Prostate gland (tissue), 2 donors: ENCODE data around the gene ATP1A3. TPM values are rescaled to one million over a fixed set of nuclear protein-coding genes. Genes with fewer than 3 reads are reported as not detected.
"Not testable (repeated sequence)": the region's sequence is repeated elsewhere in the genome, so short reads cannot be mapped to it uniquely, and the experiment has no call there.

ENCODE experiments used
- DNase-seq: peaks from one replicate; pipeline ENCODE4 v3.0.0-alpha.2; 2019; ENCODE audit warnings: low spot score
- H3K27ac ChIP-seq, 2 donors: fragments of 200-600 bp; sonication (generic); 2 replicates each; pipeline ENCODE4 v1.5.1; 2017 to 2019
- H3K27me3 ChIP-seq: fragments of 200-600 bp; sonication (generic); replicated peaks from 2 replicates; pipeline ENCODE4 v1.5.1; 2019; ENCODE audit not compliant: insufficient read depth
- H3K36me3 ChIP-seq, 2 donors: fragments of 200-600 bp; sonication (generic); 1 replicate in 1 of 2; 2 replicates in 1 of 2; pipeline versions ENCODE4 v1.5.1 to v1.8.1; 2017 to 2019
- H3K4me1 ChIP-seq: fragments of 200-600 bp; sonication (generic); replicated peaks from 2 replicates; pipeline ENCODE4 v1.5.1; 2019
- H3K4me3 ChIP-seq, 2 donors: fragments of 200-600 bp; sonication (generic); 2 replicates each; pipeline ENCODE4 v1.5.1; 2017 to 2019
- H3K9me3 ChIP-seq: fragments of 200-600 bp; sonication (generic); 2 replicates; pipeline ENCODE4 v1.5.1; 2017
- POLR2A ChIP-seq: fragments of 450-650 bp; IDR thresholded peaks from one replicate; pipeline ENCODE4 v1.6.1; 2016; ENCODE audit warnings: antibody characterized with exemption, mild to moderate bottlenecking
- POLR2AphosphoS5 ChIP-seq: sonication (generic); formaldehyde crosslinking; IDR thresholded peaks from one replicate; pipeline ENCODE4 v1.6.1; 2017; ENCODE audit warnings: antibody characterized with exemption
- WGBS: methylation state at CpG from one replicate; pipeline ENCODE4 v1.1.5; 2018; 5-methylcytosine and 5-hydroxymethylcytosine counted together
- intact Hi-C: fragments of 100-400 bp; cut with DNase I; formaldehyde crosslinking; loops from one replicate; pipeline ENCODE4 v1.14.2; 2022
- total RNA-seq, 2 donors: library from RNA; depleted of rRNA; stranded (reverse); fragments of >200 nt; gene quantifications; one replicate each; pipeline ENCODE4 v1.1.0, GENCODE V29; 2016
- TF ChIP-seq, protein P1 (sequence below), 4 experiments: fragments of 200-600 bp in 2 of 4; fragments of 450-650 bp in 2 of 4; sonication (generic) in 2 of 4; IDR thresholded peaks; 1 replicate in 3 of 4; 2 replicates in 1 of 4; pipeline ENCODE4 v1.5.1; 2016 to 2019; ENCODE audit warnings: antibody characterized with exemption in 4 of 4, mild to moderate bottlenecking in 2 of 4, moderate library complexity in 2 of 4

ATP1A3 gene
- total RNA-seq, 2 donors from 2014 or later, result 0.27 to 3.7 TPM

DNA sequence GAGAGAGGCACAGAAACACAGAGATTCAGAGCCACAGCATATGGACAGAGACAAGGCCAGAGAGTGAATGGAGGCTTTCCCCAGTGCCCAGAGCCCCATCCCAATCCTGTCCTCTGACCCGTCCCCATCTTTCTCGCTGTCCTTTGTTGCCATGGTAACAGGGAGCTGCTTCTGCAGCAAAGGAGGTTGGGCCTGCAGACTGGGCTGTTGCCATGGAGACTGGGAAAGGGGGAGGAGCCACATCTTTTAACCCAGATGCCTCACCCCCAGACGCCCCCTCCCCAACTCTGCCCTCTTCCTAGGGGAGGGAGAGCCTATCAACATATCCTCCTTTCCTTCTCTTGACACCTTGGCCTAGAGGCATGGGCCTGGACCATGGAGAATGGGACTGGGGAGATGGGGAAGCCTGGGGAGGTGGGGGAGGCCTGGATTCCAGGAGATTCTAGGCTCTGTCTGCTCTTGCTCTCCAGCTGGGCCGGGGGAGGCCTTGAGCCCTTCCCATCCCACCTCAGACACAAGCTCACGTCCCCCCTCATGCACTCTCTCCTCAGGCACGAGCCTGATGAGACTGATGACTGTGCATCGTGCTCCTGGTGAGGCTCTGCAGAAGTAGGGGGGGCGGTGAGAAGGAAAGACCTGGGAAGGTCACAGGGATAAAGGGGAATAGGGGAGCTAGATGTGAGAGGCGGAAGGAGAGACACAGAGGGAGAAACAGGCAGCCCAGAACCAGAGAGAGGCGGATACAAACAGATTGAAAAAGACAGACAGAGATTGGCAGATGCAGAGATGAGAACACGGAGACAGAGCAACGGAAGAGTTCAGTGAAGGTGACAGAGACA lies 2.1 kb upstream of the ATP1A3 start:
- Histone ChIP-seq H3K27ac (no peak overlapping the region), H3K9me3 (no peaks in the 10 kb centered on the region), H3K27me3 (peaks cover 24% of the 10 kb centered on the region), H3K4me3 (no peak overlapping the region), H3K36me3 (no peaks in the 10 kb centered on the region), H3K4me1 (no peaks in the 10 kb centered on the region)
- TF ChIP-seq, protein P1, sequence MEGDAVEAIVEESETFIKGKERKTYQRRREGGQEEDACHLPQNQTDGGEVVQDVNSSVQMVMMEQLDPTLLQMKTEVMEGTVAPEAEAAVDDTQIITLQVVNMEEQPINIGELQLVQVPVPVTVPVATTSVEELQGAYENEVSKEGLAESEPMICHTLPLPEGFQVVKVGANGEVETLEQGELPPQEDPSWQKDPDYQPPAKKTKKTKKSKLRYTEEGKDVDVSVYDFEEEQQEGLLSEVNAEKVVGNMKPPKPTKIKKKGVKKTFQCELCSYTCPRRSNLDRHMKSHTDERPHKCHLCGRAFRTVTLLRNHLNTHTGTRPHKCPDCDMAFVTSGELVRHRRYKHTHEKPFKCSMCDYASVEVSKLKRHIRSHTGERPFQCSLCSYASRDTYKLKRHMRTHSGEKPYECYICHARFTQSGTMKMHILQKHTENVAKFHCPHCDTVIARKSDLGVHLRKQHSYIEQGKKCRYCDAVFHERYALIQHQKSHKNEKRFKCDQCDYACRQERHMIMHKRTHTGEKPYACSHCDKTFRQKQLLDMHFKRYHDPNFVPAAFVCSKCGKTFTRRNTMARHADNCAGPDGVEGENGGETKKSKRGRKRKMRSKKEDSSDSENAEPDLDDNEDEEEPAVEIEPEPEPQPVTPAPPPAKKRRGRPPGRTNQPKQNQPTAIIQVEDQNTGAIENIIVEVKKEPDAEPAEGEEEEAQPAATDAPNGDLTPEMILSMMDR (IDR thresholded peaks at IDR 0.05), result no peak
- TF ChIP-seq POLR2AphosphoS5 (no peak), POLR2A (no peak)
- intact Hi-C loops, result no loop called here
- 41% methylated on average over 12 of the region's 12 CpGs for WGBS
- no peak for DNase-seq

DNA sequence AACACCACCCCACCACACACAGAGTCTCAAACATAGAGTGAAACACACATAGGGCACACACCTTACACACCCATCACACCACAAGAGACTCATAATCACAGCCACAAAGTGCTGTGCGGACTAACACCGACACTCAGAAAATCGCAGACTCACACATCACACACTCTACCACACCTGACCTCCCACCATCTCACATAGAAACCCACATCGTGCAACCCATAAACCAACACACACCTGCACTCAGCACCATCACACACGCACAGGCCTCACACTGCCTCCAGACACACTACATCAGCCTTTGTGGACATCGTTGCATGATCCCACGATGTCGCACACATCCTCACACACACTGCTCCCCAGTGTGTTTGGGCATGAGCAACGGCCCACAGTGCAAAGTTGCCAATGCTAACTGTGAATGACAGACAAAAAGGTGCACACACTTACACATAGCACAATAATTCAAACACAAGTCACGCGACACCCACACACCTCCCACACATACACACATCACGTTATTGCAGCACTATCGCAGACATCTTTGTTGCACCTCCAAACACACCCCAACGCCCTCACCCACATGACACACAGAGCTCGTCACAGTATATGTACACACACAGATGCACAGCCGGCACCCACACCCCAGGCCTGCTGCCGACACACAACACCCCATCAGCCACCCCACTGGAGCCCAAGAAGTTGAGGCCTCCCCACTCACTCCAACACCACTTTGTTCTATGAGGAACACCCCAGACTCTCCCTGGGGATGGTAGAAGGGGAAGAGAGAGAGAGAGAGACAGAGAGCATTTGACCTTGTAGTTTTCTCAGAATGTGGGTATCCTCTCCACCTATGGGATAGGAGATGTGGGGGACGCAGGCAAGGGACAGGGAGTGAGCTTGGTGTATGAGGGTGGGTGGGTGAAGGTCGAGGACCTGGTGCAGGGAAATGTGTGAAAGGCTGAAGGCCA lies 1.2 kb upstream of the ATP1A3 start:
- Histone ChIP-seq H3K27ac (no peak overlapping the region), H3K4me1 (no peaks in the 10 kb centered on the region), H3K9me3 (no peaks in the 10 kb centered on the region), H3K27me3 (peaks cover 22% of the 10 kb centered on the region), H3K36me3 (no peaks in the 10 kb centered on the region), H3K4me3 (no peak overlapping the region)
- DNase-seq, result no peak
- TF ChIP-seq, protein P1 (IDR thresholded peaks at IDR 0.05), result no peak
- TF ChIP-seq POLR2AphosphoS5 (no peak), POLR2A (no peak)
- 83% methylated on average over 19 of the region's 19 CpGs for WGBS
- intact Hi-C loops, result no loop called here

DNA sequence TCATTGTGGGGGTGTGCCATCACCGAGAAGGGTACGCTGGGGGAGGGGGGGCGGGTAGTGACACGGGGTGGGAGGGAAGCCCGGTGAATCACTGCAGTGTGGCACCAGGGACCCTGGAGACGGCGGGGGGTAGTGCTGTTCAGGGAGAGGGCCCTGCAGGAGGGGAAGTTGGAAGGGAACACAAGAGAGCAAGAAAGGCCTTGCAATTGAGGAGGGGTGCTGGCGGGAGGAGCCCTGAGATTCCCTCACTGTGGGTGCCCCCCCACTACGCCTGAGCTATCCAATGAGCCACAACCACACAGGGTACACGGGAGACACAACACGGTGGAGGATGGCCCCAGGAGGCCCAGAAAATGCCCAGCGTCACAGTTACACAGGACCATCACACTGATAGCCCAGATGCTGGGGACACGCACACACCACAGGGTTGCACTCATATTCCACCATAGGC lies 516 bp upstream of the ATP1A3 start:
- no peak for DNase-seq
- Histone ChIP-seq H3K36me3 (no peaks in the 10 kb centered on the region), H3K4me1 (no peaks in the 10 kb centered on the region), H3K27me3 (peaks cover 22% of the 10 kb centered on the region), H3K27ac (no peak overlapping the region), H3K9me3 (no peaks in the 10 kb centered on the region), H3K4me3 (peak overlapping the region in 1 of 2 donors; percentile 30)
- TF ChIP-seq POLR2AphosphoS5, result no peak
- TF ChIP-seq, protein P1 (IDR thresholded peaks at IDR 0.05), result no peak
- TF ChIP-seq POLR2A, result no peak
- intact Hi-C loops, result no loop called here
- 22% methylated on average over 13 of the region's 13 CpGs for WGBS

DNA sequence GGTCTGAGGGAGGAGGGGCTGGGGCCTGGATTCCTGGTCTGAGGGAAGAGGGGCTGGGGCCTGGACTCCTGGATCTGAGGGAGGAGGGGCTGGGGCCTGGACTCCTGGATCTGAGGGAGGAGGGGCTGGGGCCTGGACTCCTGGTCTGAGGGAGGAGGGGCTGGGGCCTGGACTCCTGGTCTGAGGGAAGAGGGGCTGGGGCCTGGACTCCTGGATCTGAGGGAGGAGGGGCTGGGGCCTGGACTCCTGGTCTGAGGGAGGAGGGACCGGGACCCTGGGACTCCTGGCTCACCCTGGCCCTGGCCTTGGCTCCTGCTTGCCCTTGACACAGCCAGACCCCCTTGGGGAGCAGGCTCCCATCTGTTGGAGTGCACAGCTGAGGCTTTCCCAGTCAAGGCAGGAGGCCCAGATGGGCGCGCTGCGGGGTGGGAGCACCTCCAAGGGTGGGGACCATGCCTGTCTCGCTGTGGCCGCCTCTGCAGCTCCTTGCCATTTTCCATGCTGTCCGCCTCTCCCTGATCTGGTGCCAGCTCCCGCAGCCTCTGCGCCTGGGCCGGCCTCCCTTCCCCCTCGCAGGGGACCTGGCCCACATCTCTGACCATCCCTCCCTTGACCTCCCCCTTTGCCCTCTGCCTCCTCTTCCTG lies 2.0 kb downstream of the ATP1A3 start:
- H3K4me1 ChIP-seq, H3K27ac ChIP-seq, DNase-seq, H3K36me3 ChIP-seq, H3K4me3 ChIP-seq, intact Hi-C loops, H3K9me3 ChIP-seq: not testable (repeated sequence)
- 70% methylated on average over 11 of the region's 11 CpGs for WGBS
- H3K27me3 ChIP-seq, result peaks cover 17% of the 10 kb centered on the region

DNA sequence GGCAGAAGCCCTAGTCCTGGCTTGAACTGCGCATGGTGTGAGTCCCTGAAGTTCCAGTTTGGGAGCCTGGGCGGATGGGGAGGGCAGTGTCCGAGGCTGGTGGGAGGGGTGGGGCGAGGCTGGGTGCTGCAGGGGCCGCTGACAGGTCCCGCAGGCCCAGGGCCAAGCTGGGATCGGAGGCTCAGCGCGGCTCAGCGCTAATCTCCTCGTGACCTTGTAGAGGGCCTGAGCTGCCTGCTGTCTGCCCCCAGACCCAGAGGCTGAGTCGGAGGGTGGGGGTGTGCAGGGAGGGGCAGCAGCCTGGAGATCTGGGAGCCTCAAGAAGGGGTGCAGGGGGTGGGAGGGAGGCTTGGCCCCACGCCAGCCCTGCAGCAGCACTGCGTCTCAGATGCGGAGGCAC lies 3.0 kb downstream of the ATP1A3 start:
- intact Hi-C loops, result no loop called here
- H3K4me3 ChIP-seq, result no peak overlapping the region
- no peaks in the 10 kb centered on the region for H3K9me3 ChIP-seq
- H3K4me1 ChIP-seq, result no peaks in the 10 kb centered on the region
- H3K36me3 ChIP-seq, result no peaks in the 10 kb centered on the region
- TF ChIP-seq POLR2AphosphoS5 (no peak), POLR2A (no peak)
- TF ChIP-seq, protein P1 (IDR thresholded peaks at IDR 0.05), result no peak
- WGBS, result 30% methylated on average over 15 of the region's 15 CpGs
- H3K27ac ChIP-seq, result no peak overlapping the region
- no peak for DNase-seq
- peaks cover 13% of the 10 kb centered on the region for H3K27me3 ChIP-seq
